NCI-H1092 treated with DMSO at 0.1 percent for 48 hours (cell line): ENCODE data around the gene TRMT2A.

ENCODE experiments used
- DNase-seq: peaks from one replicate; lab custom pipeline; 2025; lab: John Stamatoyannopoulos, UW

Gene TRMT2A

GRCh38 chr22:20148414-20148813 lies 31.4 kb upstream of the TRMT2A start:
- DNase-seq = no peak

- DNase-seq = no peak
Measured at GRCh38 chr22:20147237-20147988, 30.4 kb upstream of the TRMT2A start.

GRCh38 chr22:20146777-20147176 lies 29.8 kb upstream of the TRMT2A start:
- DNase-seq = no peak

- no peak for DNase-seq
Measured at GRCh38 chr22:20145832-20146223, 28.8 kb upstream of the TRMT2A start.

GRCh38 chr22:20145206-20145831 lies 28.3 kb upstream of the TRMT2A start:
- no peak for DNase-seq

DNA sequence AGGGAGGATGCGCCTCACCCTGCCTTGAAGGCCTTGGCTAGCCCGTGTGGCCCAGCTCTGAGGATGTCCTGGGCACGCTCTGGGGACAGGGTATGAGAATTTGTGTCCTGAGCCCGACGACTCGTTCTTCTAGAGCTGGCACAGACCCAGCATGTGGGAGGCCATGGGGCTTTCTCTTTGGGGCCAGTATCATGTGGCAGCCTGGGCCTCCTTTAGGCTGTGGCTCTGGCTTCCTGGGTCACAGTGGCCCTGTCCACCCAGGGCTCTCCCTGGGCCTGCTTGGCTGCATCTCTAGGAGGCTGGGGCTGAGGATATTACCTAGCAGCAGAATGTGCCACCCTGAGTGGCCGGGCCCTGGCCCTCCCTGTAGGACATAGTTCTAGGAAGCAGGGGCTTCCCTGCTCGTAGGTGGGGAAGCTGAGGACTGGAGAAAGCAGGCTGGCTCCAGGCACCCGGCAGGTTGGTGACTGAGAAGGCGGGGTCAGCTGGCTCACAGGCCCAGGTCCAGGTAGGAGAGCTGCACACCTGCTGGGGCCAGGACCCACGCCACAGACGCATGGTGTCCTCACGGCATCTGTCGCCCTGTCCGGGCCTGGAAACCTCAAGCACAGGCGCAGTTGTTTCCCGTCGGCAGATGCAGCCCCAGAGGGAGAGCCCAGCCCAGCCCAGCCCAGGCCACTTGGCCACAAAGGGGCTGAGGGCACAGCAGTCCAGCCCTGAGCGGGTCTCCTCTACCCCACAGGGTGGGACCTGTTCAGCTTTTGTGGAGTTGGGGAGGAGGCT lies 27.0 kb upstream of the TRMT2A start:
- DNase-seq = no peak

- DNase-seq = no peak
Measured at GRCh38 chr22:20142711-20143621, 25.9 kb upstream of the TRMT2A start.

- DNase-seq = no peak
Measured at GRCh38 chr22:20141186-20142077, 24.4 kb upstream of the TRMT2A start.

DNA sequence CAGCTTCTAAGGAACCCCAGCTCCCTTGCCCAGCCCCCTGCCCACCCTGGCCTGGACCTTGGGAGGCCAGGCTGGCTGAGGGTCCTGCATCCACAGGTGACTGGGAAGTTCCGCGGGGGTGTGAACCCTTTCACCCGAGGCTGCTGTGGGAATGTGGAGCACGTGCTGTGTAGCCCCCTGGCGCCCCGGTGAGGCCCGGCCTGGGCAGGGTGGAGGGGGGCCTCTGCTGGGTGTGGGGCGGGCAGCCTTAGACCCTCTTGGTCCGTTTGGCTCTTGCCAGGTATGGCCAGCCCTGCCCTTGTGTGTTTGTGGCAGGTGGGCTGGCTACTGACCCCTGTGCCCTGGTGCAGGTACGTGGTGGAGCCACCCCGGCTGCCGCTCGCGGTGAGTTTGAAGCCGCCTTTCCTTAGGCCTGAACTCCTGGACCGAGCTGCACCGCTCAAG lies 23.5 kb upstream of the TRMT2A start:
- DNase-seq = no peak

DNA sequence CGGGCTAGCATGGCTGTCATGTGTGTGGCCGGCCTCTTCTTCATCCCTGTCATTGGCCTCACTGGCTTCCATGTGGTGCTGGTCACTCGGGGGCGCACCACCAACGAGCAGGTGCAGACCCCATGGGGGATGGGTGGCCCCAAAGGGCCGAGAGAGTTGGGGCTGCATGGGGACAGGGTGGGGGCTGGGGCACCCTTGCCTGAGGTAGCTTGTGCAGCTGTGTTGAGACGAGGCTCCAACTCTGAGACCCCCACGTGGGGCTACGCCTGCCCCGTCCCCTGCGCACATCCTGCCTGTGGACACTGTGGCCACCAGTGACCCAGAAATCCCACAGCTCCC lies 23.1 kb upstream of the TRMT2A start:
- no peak for DNase-seq

DNA sequence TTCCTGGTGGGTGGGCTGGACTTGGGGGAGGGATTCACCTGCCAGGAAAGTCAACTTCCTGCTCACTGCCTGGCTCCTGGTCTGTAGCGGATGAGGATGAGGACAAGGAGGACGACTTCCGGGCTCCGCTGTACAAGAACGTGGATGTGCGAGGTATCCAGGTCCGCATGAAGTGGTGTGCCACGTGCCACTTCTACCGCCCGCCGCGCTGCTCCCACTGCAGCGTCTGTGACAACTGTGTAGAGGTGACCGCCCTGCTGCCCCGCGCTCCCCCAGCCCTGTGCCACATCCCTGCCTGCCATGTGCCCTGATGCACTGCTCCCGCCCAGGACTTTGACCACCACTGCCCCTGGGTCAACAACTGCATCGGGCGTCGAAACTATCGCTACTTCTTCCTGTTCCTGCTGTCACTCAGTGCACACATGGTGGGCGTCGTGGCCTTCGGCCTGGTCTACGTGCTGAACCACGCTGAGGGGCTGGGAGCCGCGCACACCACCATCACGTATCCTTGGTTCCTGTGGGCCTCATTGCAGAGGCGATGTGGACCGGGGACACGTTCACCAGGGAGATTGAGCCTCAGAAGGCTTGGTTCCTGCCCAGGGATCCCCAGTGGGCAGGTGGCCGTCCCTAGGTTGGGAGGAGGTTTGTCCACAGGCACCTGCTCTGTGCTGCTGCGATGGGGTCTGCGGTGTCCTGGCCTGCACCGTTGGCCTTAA lies 22.5 kb upstream of the TRMT2A start:
- no peak for DNase-seq

DNA sequence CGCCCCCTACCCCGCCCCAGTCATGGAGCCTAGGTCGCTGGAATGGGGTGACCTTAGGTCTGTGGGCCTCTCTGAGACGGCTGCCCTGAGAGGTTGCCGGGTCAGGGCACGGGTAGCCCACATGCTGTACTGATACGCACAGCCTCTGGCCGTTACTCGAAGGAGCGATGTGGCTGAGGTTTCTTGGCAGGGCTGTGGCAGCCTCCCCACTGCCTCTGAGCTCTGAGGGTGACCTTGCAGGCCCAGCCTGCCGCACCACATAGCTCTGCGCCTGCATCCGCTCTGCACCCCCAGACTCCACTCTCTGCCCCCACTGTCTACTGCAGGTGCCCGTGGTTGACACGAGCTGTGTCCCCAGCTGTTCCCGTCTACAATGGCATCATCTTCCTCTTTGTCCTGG lies 21.8 kb upstream of the TRMT2A start:
- DNase-seq = no peak

DNA sequence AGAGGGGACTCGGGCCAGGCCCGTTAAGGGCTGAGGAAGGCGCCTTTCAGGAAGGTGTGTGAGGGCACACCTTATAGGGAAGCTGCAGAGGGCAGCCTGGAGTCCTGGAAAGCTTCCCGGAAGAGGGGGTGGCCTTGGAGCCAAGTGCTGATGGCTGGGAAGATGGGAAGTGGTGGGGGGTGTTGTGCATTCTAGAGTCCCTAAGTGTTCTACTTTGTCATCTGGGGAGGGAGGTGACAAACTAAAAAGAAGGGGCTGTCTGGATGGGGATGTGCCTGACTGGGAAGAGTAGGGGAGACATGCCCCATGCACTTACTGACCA lies 21.4 kb upstream of the TRMT2A start:
- DNase-seq = no peak

GRCh38 chr22:20137671-20138416 lies 20.8 kb upstream of the TRMT2A start:
- DNase-seq = no peak

DNA sequence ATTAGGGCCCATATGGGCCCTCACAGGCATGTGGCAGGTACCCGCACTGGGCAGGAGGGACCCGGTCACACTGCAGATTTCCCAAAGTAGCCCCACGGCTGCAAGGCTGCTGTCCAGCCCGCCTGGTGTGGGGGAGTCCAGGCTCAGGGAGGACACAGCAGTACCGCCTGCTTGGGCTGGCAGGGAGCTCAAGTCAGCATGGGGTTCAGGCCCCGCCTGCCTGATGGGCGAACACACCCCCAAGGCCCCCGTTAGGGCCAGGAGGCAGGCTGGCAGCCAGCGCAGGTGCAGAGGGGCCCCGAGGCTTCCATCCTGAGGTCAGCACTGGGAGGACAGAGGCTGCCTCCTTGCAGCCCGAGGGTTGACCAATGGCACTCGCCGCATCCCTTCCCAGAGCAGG lies 20.1 kb upstream of the TRMT2A start:
- DNase-seq = no peak

DNA sequence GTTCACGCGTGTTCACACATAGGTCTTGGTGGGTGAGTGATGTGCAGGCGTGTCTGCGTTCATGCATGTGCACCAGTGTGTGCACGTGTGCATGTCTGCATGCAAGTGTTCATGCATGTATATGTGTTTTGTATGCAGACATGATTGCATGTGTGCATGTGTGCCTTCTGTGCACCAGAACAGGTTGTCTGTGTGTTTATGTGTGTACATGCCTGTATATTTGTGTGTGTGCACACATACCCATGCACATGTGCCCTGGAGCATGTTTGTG lies 19.5 kb upstream of the TRMT2A start:
- no peak for DNase-seq

GRCh38 chr22:20135806-20136602 lies 19.0 kb upstream of the TRMT2A start:
- DNase-seq = no peak

- DNase-seq = no peak
Measured at GRCh38 chr22:20135265-20135664, 18.2 kb upstream of the TRMT2A start.

GRCh38 chr22:20133930-20134549 lies 17.0 kb upstream of the TRMT2A start:
- DNase-seq = no peak
